Measurements from ENCODE around the gene PPP6R2.

Gene PPP6R2

DNA sequence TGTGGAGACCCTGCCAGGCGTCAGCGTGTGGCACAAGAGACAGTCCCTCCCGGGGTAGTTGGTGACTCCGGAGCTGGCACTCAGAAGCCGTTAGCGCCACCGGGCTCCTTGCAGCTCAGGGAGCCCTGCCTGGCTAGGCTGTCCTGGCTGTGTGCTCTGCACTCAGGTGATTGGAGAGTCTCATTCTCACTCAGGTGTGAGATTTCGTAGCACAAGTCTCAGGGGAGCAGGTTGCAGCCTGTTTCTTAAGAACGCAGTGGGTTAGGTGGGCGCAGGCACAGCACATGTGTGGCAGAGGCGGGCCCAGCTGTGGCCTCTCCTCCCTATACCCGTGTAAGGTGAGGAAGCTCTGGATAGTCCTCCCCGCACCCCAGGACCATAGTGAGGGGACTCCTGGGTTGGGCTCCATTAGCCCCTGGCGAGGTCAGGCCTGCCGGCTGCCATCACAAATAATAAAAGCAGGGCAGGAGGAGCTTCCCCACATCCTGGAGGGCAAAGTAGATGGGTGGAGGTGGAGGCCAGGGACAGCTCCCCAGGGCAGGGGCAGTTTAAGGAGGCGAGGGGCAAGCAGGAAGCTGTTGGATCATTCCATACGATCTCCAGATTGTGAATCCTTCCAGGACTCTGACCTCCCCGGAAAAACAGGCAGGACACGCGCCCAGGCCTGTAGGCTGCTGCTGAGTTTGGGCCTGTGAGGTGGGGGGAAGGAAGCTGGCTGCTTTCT lies 92.3 kb downstream of the PPP6R2 start:
- no peak for FAIRE-seq

DNA sequence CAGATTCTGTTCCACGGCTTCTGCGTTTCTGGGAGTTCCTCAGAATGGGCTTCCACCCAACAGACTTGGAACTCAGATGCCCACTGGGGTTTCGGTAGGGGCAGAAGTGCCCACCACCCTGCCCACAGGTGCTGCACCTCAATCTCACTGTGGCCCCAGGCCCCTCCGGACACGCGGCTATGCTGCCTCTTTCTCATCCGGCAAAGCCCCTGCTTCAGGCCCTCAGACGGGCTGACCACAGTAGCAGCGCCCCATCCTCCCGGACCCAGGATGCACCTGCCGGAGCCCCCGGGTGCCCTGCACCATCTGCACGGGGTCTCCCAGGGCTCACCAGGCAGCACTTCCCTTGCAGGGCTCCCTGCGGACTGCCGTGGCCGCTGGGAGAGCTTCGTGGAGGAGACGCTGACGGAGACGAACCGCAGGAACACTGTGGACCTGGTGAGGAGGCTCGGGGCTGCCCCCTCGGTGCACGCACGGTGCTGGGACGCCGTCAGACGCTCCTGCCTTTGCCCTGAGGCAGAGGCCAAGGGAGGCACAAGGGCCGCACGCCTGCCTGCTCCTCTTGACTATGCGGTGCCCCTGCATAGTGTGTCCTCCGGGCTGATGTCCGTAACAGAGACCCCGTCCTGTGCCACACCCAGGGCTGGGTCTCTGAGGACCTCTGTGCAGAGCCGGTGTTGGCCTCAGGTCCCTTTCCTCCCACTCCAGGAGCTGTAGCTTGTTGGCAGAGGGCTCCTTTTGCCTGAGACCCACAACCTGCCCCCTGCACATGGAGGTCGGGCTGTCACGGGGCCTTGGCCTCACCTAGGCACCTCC lies 93.1 kb downstream of the PPP6R2 start:
- FAIRE-seq = no peak

GRCh38 chr22:50436841-50437341 lies 93.8 kb downstream of the PPP6R2 start:
- FAIRE-seq = no peak

DNA sequence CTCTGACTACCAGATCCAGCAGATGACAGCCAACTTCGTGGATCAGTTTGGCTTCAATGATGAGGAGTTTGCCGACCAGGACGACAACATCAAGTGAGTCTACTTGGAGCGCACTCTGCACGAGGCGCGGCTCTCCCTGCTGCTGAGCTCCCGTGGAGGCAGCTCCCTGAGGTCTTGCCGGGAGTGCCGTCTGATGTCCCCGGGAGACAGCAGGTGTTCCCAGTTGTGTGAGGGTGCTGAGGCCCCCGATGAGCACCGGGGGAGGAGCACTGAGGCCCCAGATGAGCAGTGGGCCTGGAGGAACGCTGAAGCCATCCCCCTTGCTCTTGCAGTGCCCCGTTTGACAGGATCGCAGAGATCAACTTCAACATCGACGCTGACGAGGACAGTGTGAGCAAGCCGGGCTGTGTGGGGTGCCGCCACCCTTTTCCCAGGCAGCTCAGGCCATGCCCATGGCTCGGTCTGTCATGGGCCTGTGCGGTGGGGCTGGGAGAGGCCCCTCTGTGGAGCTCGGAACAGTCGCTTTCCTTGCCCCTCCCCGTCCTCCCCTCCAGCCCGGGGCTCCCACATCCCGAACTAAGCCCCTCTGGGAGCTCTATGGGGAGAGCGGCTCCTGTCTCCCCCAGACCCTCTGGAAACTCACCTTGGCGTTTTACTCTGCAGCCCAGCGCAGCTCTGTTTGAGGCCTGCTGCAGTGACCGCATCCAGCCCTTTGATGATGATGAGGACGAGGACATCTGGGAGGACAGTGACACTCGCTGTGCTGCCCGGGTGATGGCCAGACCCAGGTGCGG lies 94.6 kb downstream of the PPP6R2 start:
- no peak for FAIRE-seq

DNA sequence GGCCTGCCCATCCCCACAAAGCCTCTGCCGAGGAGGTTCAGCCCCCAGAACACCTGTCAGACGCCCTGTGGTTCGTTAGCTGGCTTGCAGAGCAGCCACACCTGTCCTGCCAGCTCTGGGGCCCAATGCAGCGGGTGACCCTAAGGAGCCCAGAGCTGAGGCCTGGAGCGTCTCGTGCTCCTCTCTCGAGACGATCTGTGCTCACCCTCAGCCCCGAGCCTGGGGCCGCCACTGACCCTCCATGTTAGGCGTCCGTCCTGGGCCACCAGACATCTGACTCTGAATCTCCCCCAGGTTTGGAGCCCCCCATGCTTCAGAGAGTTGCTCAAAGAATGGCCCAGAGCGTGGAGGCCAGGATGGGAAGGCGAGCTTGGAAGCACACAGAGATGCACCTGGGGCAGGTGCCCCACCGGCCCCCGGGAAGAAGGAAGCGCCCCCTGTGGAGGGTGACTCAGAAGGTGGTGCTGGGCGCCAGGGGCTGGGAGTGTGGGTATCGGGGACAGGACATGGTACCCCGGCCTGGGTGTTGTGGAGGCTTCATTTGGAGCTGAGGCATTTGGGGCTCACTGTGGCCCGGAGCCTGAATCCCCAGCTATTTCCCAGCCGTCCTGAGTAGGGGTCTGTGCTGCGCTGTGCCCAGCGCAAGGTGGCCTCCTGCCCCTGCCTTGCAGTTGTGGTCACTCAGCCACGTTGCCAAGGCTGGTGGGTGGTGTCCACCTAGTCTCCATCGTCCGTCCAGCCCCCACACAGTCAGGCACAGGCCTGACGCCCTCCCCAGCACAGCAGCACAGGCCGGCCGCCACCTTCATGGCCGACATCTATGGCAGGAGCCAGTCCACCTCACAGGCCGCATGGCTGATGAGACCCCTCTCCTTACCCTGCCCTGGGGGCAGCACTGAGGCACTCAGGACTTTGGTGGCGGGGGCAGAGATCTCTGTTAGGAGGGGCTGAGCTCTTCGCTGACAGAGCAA lies 95.5 kb downstream of the PPP6R2 start:
- FAIRE-seq = no peak

DNA sequence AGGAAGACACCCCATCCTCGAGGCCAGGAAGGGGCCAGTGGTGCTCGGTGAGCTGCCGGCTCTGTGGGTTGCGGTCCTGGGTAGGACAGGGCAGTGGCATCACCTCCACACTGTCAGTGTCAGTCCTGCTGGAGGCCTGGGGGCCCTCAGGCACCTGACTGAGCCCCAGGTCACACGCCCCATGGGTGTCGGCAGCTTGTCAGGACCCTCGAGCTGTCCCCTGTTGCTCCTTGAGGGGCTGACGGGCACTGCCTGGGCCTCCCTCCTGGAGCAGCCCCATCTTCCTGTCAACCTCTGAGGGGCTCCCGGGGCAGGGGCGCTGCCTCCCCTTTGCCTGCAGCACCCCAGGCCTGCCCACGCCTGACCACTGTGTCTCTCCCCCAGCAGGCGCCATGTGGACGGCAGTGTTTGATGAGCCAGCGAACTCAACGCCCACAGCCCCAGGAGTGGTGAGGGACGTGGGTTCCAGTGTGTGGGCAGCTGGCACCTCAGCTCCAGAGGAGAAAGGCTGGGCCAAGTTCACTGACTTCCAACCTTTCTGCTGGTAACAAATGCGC lies 96.3 kb downstream of the PPP6R2 start:
- FAIRE-seq = no peak

- FAIRE-seq = no peak
Measured at GRCh38 chr22:50439871-50440331, 96.8 kb downstream of the PPP6R2 start.

- no peak for FAIRE-seq
Measured at GRCh38 chr22:50440544-50441249, 97.6 kb downstream of the PPP6R2 start.

DNA sequence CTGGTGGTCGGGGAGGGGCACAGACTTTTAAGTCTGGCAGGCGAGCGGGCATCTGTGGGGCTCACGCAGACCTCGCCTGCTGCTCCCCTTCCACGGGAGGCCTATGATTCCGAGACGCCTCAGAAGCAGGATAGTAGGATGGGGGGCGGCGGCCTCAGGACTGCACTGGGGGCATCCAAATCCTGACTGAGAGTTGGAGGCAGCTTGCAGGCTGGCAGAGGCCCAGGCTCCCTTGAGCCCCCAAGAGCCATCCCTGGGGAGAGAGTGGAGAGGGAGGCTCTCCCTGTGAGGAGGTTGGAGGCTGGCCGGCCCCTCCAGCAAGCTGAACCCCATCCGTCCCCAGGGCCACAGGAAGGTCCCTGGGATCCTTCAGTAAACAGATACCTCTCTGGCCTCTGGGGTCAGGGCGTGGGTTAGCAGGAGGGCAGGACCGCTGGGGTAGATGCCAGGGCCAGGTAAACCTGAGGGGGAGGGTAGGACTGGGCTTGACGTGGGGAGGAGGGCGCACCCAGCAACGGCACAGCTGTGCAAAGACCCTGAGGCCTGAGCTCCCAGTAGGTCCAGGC lies 98.4 kb downstream of the PPP6R2 start:
- no peak for FAIRE-seq

- FAIRE-seq = no peak
Measured at GRCh38 chr22:50443197-50443596, 100.1 kb downstream of the PPP6R2 start.

DNA sequence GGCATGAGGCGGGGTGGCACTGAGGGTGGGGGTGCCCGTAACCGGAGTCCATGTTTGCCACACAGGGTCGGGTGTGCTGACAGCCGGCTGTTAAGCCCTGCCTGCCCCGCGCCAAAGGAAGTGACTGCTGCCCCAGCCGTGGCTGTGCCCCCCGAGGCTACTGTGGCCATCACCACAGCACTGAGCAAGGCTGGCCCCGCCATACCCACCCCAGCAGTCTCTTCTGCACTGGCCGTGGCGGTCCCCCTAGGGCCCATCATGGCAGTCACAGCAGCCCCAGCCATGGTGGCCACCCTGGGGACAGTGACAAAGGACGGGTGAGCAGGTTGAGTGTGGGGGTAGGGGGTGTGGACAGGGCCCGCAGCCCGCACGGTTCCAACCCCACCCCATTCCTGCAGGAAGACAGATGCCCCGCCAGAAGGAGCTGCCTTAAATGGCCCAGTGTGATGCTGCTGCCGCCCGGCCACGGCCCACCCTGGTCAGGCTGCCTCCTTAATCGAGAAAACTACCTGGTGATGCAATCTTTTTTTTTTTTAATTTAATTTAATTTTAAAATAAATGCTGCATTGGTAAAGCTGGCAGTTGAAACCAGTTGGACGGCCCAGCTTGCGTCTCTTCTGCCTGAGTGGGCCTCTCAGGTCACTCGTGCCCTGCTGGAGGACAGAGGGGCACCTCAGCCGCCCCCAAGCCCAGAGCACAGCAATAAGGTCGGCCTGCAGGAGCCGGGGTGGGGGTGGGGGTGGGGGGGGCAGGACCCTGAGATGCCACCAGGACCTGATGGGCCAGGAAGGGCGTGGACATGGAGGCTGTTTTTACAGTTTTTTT lies 100.9 kb downstream of the PPP6R2 start:
- no peak for FAIRE-seq

- no peak for FAIRE-seq
Measured at GRCh38 chr22:50444663-50445062, 101.5 kb downstream of the PPP6R2 start.

GRCh38 chr22:50445071-50445879 lies 102.1 kb downstream of the PPP6R2 start:
- FAIRE-seq = no peak

DNA sequence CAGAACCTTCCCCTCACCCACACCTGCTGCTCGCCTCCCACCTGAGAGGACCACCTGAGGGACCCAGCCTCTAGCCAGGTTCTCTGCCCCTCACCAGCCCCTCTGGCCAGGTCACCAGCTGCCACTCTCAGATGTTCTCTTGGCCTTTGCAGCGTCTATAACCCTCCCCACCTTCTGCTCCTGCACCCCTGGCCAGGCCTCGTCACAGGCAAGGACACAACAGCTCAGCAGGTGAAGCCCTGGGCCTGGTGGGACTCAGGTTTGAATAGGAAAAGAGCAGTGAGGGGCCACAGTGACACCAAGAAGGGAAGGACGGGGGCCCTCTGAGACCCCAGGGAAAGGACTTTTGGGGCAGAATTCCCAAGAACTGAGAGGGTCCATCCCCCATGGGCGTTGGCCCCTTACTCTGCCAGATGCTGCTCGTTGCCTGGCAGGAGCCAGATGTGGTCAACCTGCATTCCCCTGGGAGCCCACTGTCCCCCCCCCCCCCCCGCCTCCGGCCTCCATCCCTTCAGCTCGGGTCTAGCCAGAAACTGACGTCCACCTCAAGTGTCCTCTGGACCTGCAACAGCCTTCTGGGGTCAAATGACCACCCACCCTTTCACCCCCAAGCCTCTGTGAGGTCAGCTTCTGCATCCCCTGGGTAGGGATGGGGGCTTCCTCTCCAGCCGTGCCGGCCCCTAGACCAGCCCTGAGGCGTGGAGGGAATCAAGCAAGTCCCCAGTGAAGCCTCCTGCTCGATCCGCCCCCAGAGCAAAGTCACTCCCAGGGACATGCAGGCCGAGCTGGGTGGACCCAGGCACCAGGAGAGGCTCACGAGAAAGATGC lies 103.0 kb downstream of the PPP6R2 start:
- no peak for FAIRE-seq

GRCh38 chr22:50446708-50447575 lies 103.8 kb downstream of the PPP6R2 start:
- no peak for FAIRE-seq
